ENCODE measurements around the gene TUT1. TPM values are rescaled to one million over a fixed set of nuclear protein-coding genes. Genes with fewer than 3 reads are reported as not detected.

TUT1 gene
- total RNA-seq, 2 experiments from 2014 or later: 32.5 to 36.0 TPM

- peak; percentile 67 for ATAC-seq
- peaks cover 1% of the 10 kb centered on the region for H3K36me3 Mint-ChIP-seq (ENCODE audit: low read depth)
- intact Hi-C loops (cut with DNase I, micrococcal nuclease): loop anchor here (1.0 to 5.0 kb wide), 8 partner anchors 13 to 161 kb away; no protein-coding TSS in a partner anchor
- peak overlapping the region; percentile 83 for H3K4me3 Mint-ChIP-seq
- CTCF ChIA-PET: interaction anchor here (0.6 to 4.6 kb wide), 35 partner anchors 8 to 746 kb away, joined by 3 to 60 read pairs (median 4); partner anchors contain the start of genes EEF1G, TUT1 and ZBTB3
- H3K4me1 Mint-ChIP-seq: peaks cover 80% of the 10 kb centered on the region
- POLR2A ChIA-PET: interaction anchor here (0.7 to 2.8 kb wide), 7 partner anchors 9 to 121 kb away, joined by 3 to 26 read pairs (median 4); partner anchors contain the start of gene TUT1
- peak overlapping the region; percentile 58 for H3K27ac Mint-ChIP-seq
- no peaks in the 10 kb centered on the region for H3K9me3 Mint-ChIP-seq (ENCODE audit: low read depth)
- H3K27me3 Mint-ChIP-seq: peaks cover 3% of the 10 kb centered on the region
- DNase-seq: peak; percentile 84
Measured at GRCh38 chr11:62542750-62543567, 48.4 kb downstream of the TUT1 start.

GRCh38 chr11:62542111-62542745, 49.1 kb downstream of the TUT1 start:
- ATAC-seq: no peak
- peaks cover 73% of the 10 kb centered on the region for H3K4me1 Mint-ChIP-seq
- intact Hi-C loops (cut with DNase I, micrococcal nuclease): loop anchor here (1.0 to 5.0 kb wide), 7 partner anchors 18 to 160 kb away; no protein-coding TSS in a partner anchor
- peaks cover 1% of the 10 kb centered on the region for H3K36me3 Mint-ChIP-seq (ENCODE audit: low read depth)
- ChIA-PET POLR2A (interaction anchor here (1.0 to 2.2 kb wide), 3 partner anchors 10 to 118 kb away, joined by 3 to 26 read pairs (median 6); no protein-coding TSS in a partner anchor), CTCF (interaction anchor here (0.6 to 4.6 kb wide), 21 partner anchors 9 to 745 kb away, joined by 3 to 60 read pairs (median 6); partner anchors contain the start of genes EEF1G and TUT1)
- H3K27ac Mint-ChIP-seq: no peak overlapping the region
- H3K4me3 Mint-ChIP-seq: peak overlapping the region; percentile 83
- no peaks in the 10 kb centered on the region for H3K9me3 Mint-ChIP-seq (ENCODE audit: low read depth)
- no peaks in the 10 kb centered on the region for H3K27me3 Mint-ChIP-seq
- DNase-seq: no peak

GRCh38 chr11:62540804-62541701, 50.3 kb downstream of the TUT1 start:
- DNase-seq (peak; percentile 60), ATAC-seq (peak; percentile 27)
- Mint-ChIP-seq H3K4me1 (peaks cover 70% of the 10 kb centered on the region), H3K27ac (peak overlapping the region; percentile 44), H3K27me3 (no peaks in the 10 kb centered on the region), H3K36me3 (ENCODE audit: low read depth) (peaks cover 4% of the 10 kb centered on the region), H3K4me3 (peak overlapping the region; percentile 13), H3K9me3 (ENCODE audit: low read depth) (no peaks in the 10 kb centered on the region)
- POLR2A ChIA-PET: no interaction called here
- intact Hi-C loops (cut with DNase I, micrococcal nuclease): loop anchor here (5.0 kb wide), 4 partner anchors 44 to 159 kb away; no protein-coding TSS in a partner anchor
- CTCF ChIA-PET: interaction anchor here (0.6 to 4.6 kb wide), 8 partner anchors 11 to 128 kb away, joined by 3 to 60 read pairs (median 6); no protein-coding TSS in a partner anchor

GRCh38 chr11:62539238-62539925, 51.9 kb downstream of the TUT1 start:
- ATAC-seq: peak; percentile 37
- intact Hi-C loops (cut with DNase I, micrococcal nuclease): no loop called here
- CTCF ChIA-PET: interaction anchor here (0.6 to 2.0 kb wide), 6 partner anchors 16 to 676 kb away, joined by 3 to 20 read pairs (median 5); no protein-coding TSS in a partner anchor
- peak; percentile 81 for DNase-seq
- H3K27ac Mint-ChIP-seq: no peak overlapping the region
- POLR2A ChIA-PET: interaction anchor here (0.5 to 0.6 kb wide), 2 partner anchors 25 to 293 kb away, joined by 4 to 5 read pairs; partner anchors contain the start of gene STX5
- peaks cover 7% of the 10 kb centered on the region for H3K36me3 Mint-ChIP-seq (ENCODE audit: low read depth)
- no peaks in the 10 kb centered on the region for H3K27me3 Mint-ChIP-seq
- H3K4me3 Mint-ChIP-seq: no peak overlapping the region
- H3K9me3 Mint-ChIP-seq (ENCODE audit: low read depth): no peaks in the 10 kb centered on the region
- H3K4me1 Mint-ChIP-seq: peaks cover 58% of the 10 kb centered on the region

- ATAC-seq (no peak), DNase-seq (no peak)
- peaks cover 10% of the 10 kb centered on the region for H3K36me3 Mint-ChIP-seq (ENCODE audit: low read depth)
- intact Hi-C loops (cut with DNase I, micrococcal nuclease): no loop called here
- ChIA-PET CTCF (interaction anchor here (0.6 to 2.0 kb wide), 6 partner anchors 22 to 677 kb away, joined by 3 to 20 read pairs (median 4); no protein-coding TSS in a partner anchor), POLR2A (no interaction called here)
- H3K27me3 Mint-ChIP-seq: no peaks in the 10 kb centered on the region
- no peaks in the 10 kb centered on the region for H3K9me3 Mint-ChIP-seq (ENCODE audit: low read depth)
- H3K4me1 Mint-ChIP-seq: peaks cover 51% of the 10 kb centered on the region
- H3K27ac Mint-ChIP-seq: peak overlapping the region; percentile 28
- H3K4me3 Mint-ChIP-seq: no peak overlapping the region
Measured at GRCh38 chr11:62538470-62539237, 52.7 kb downstream of the TUT1 start.

- Mint-ChIP-seq H3K27me3 (no peaks in the 10 kb centered on the region), H3K27ac (no peak overlapping the region), H3K4me3 (no peak overlapping the region), H3K4me1 (peaks cover 30% of the 10 kb centered on the region), H3K36me3 (ENCODE audit: low read depth) (peaks cover 17% of the 10 kb centered on the region), H3K9me3 (ENCODE audit: low read depth) (no peaks in the 10 kb centered on the region)
- DNase-seq (no peak), ATAC-seq (no peak)
- CTCF ChIA-PET: interaction anchor here (0.8 kb wide), 1 partner anchor 326 kb away, joined by 3 read pairs; no protein-coding TSS in a partner anchor
- intact Hi-C loops (cut with DNase I, micrococcal nuclease): no loop called here
- POLR2A ChIA-PET: no interaction called here
Measured at GRCh38 chr11:62536301-62536957, 54.9 kb downstream of the TUT1 start.

GRCh38 chr11:62535802-62536201, 55.5 kb downstream of the TUT1 start:
- ChIA-PET POLR2A (interaction anchor here (0.6 kb wide), 2 partner anchors 8 to 1043 kb away, joined by 3 to 10 read pairs; no protein-coding TSS in a partner anchor), CTCF (no interaction called here)
- intact Hi-C loops (cut with DNase I, micrococcal nuclease): no loop called here
- H3K4me1 Mint-ChIP-seq: peaks cover 23% of the 10 kb centered on the region
- DNase-seq: no peak
- H3K27me3 Mint-ChIP-seq: no peaks in the 10 kb centered on the region
- H3K27ac Mint-ChIP-seq: no peak overlapping the region
- no peak for ATAC-seq
- peaks cover 17% of the 10 kb centered on the region for H3K36me3 Mint-ChIP-seq (ENCODE audit: low read depth)
- no peak overlapping the region for H3K4me3 Mint-ChIP-seq
- no peaks in the 10 kb centered on the region for H3K9me3 Mint-ChIP-seq (ENCODE audit: low read depth)

- Mint-ChIP-seq H3K27me3 (no peaks in the 10 kb centered on the region), H3K36me3 (ENCODE audit: low read depth) (peaks cover 17% of the 10 kb centered on the region), H3K4me1 (peaks cover 18% of the 10 kb centered on the region), H3K27ac (no peak overlapping the region), H3K9me3 (ENCODE audit: low read depth) (no peaks in the 10 kb centered on the region), H3K4me3 (no peak overlapping the region)
- ChIA-PET POLR2A (interaction anchor here (0.6 kb wide), 1 partner anchor 1042 kb away, joined by 10 read pairs; no protein-coding TSS in a partner anchor), CTCF (interaction anchor here (0.9 kb wide), 1 partner anchor 35 kb away, joined by 3 read pairs; no protein-coding TSS in a partner anchor)
- DNase-seq: no peak
- intact Hi-C loops (cut with DNase I, micrococcal nuclease): no loop called here
- no peak for ATAC-seq
Measured at GRCh38 chr11:62534779-62535545, 56.4 kb downstream of the TUT1 start.

GRCh38 chr11:62532096-62532495, 59.2 kb downstream of the TUT1 start:
- Mint-ChIP-seq H3K36me3 (ENCODE audit: low read depth) (peaks cover 17% of the 10 kb centered on the region), H3K4me3 (no peak overlapping the region), H3K27ac (no peak overlapping the region), H3K9me3 (ENCODE audit: low read depth) (no peaks in the 10 kb centered on the region), H3K4me1 (no peaks in the 10 kb centered on the region), H3K27me3 (no peaks in the 10 kb centered on the region)
- DNase-seq (no peak), ATAC-seq (no peak)
- ChIA-PET CTCF (interaction anchor here (0.6 kb wide), 1 partner anchor 78 kb away, joined by 3 read pairs; no protein-coding TSS in a partner anchor), POLR2A (no interaction called here)
- intact Hi-C loops (cut with DNase I, micrococcal nuclease): no loop called here
